Keratinocyte (primary cell): ENCODE data around the gene SMIM45.

Experiments used
- DNase-seq: peaks from one replicate; pipeline ENCODE4 v3.0.0-alpha.2; 2011; ENCODE audit warnings: low read depth, missing footprints, low spot score
- FAIRE-seq: peaks from 2 replicates; lab custom pipeline; 2011; peaks lifted over from hg19 to GRCh38; lab: Jason Lieb, UNC
- H2AFZ ChIP-seq: 2 replicates; pipeline ENCODE4 v1.6.0; 2012; ENCODE audit warnings: low read length, control low read depth, inconsistent platforms; ENCODE audit not compliant: control insufficient read depth
- H3K27ac ChIP-seq: 2 replicates; pipeline ENCODE4 v1.5.1; 2011; ENCODE audit warnings: low read length; ENCODE audit not compliant: control insufficient read depth, insufficient read depth
- H3K27me3 ChIP-seq: 3 replicates; pipeline ENCODE4 v1.6.0; 2011; ENCODE audit warnings: low read length; ENCODE audit not compliant: control insufficient read depth, insufficient read depth; ENCODE audit errors: extremely low read depth
- H3K36me3 ChIP-seq, 2 experiments: 2 replicates in 1 of 2; 3 replicates in 1 of 2; pipeline ENCODE4 v1.5.1; 2011; ENCODE audit warnings: low read length in 2 of 2, mild to moderate bottlenecking in 1 of 2; ENCODE audit not compliant: control insufficient read depth in 2 of 2, insufficient read depth in 2 of 2; ENCODE audit errors: extremely low read depth in 1 of 2
- H3K4me1 ChIP-seq: 3 replicates; pipeline ENCODE4 v1.5.1; 2011; ENCODE audit warnings: low read length; ENCODE audit not compliant: control insufficient read depth, insufficient read depth; ENCODE audit errors: extremely low read depth
- H3K4me2 ChIP-seq: 3 replicates; pipeline ENCODE4 v1.6.0; 2011; ENCODE audit warnings: low read depth, low read length; ENCODE audit not compliant: control insufficient read depth, insufficient read depth; ENCODE audit errors: extremely low read depth
- H3K4me3 ChIP-seq, 3 experiments: fragments of 200-600 bp in 1 of 3; sonication (generic) in 1 of 3; 2 replicates in 2 of 3; 3 replicates in 1 of 3; pipeline ENCODE4 v1.5.1; 2011 to 2016; ENCODE audit warnings: low read length in 3 of 3, mild to moderate bottlenecking in 3 of 3, control low read depth in 2 of 3, inconsistent platforms in 1 of 3, low read depth in 1 of 3, mixed read lengths in 1 of 3, mixed run types in 1 of 3, moderate library complexity in 1 of 3; ENCODE audit not compliant: control insufficient read depth in 2 of 3, insufficient read depth in 2 of 3; ENCODE audit errors: extremely low read depth in 1 of 3
- H3K79me2 ChIP-seq: 2 replicates; pipeline ENCODE4 v1.6.0; 2012; ENCODE audit warnings: low read length; ENCODE audit not compliant: control insufficient read depth, insufficient read depth
- H3K9ac ChIP-seq: 3 replicates; pipeline ENCODE4 v1.6.0; 2011; ENCODE audit warnings: low read length; ENCODE audit not compliant: control insufficient read depth, insufficient read depth; ENCODE audit errors: extremely low read depth
- H3K9me1 ChIP-seq: 3 replicates; pipeline ENCODE4 v1.6.0; 2011; ENCODE audit warnings: low read length; ENCODE audit not compliant: control insufficient read depth, insufficient read depth; ENCODE audit errors: extremely low read depth
- H3K9me3 ChIP-seq: 2 replicates; pipeline ENCODE4 v1.5.1; 2012; ENCODE audit warnings: low read depth, low read length; ENCODE audit not compliant: control insufficient read depth
- H4K20me1 ChIP-seq: 3 replicates; pipeline ENCODE4 v1.6.0; 2011; ENCODE audit warnings: low read length; ENCODE audit not compliant: control insufficient read depth, insufficient read depth; ENCODE audit errors: extremely low read depth
- EZH2 ChIP-seq: IDR thresholded peaks from one replicate; pipeline ENCODE4 v1.6.1; 2012; ENCODE audit warnings: inconsistent platforms, mild to moderate bottlenecking, low read length, moderate library complexity
- dilution Hi-C: fragments of 300-500 bp; cut with MboI; formaldehyde crosslinking; loops from one replicate; pipeline ENCODE4 v1.7.0; 2020; ENCODE audit warnings: low sequenced_read_pairs; ENCODE audit not compliant: extremely low pct_ligation_motif_present
- TF ChIP-seq, protein P1 (sequence below), 3 experiments: IDR thresholded peaks in 1 of 3; conservative IDR thresholded peaks in 1 of 3; optimal IDR thresholded peaks in 1 of 3; 2 replicates in 2 of 3; 3 replicates in 1 of 3; pipeline versions ENCODE3 to v1.5.1; 2011; ENCODE audit warnings: low read length in 3 of 3, mild to moderate bottlenecking in 3 of 3, moderate library complexity in 2 of 3, control low read depth in 1 of 3, inconsistent platforms in 1 of 3; ENCODE audit not compliant: insufficient read depth in 2 of 3; ENCODE audit errors: extremely low read depth in 1 of 3

The SMIM45 gene

GRCh38 chr22:41933411-41934177 lies 18.4 kb upstream of the SMIM45 start:
- Histone ChIP-seq H3K4me1 (no peaks in the 10 kb centered on the region), H2AFZ (no peak overlapping the region), H3K36me3 (no peaks in the 10 kb centered on the region), H3K9me1 (no peaks in the 10 kb centered on the region), H3K79me2 (no peaks in the 10 kb centered on the region), H4K20me1 (no peaks in the 10 kb centered on the region), H3K27me3 (no peaks in the 10 kb centered on the region), H3K27ac (no peak overlapping the region), H3K4me2 (no peak overlapping the region), H3K9me3 (no peaks in the 10 kb centered on the region), H3K9ac (no peak overlapping the region), H3K4me3 (no peak overlapping the region)
- TF ChIP-seq EZH2, result no peak
- TF ChIP-seq, protein P1, sequence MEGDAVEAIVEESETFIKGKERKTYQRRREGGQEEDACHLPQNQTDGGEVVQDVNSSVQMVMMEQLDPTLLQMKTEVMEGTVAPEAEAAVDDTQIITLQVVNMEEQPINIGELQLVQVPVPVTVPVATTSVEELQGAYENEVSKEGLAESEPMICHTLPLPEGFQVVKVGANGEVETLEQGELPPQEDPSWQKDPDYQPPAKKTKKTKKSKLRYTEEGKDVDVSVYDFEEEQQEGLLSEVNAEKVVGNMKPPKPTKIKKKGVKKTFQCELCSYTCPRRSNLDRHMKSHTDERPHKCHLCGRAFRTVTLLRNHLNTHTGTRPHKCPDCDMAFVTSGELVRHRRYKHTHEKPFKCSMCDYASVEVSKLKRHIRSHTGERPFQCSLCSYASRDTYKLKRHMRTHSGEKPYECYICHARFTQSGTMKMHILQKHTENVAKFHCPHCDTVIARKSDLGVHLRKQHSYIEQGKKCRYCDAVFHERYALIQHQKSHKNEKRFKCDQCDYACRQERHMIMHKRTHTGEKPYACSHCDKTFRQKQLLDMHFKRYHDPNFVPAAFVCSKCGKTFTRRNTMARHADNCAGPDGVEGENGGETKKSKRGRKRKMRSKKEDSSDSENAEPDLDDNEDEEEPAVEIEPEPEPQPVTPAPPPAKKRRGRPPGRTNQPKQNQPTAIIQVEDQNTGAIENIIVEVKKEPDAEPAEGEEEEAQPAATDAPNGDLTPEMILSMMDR (optimal IDR thresholded peaks at IDR 0.05 in 1 of 3, IDR thresholded peaks at IDR 0.05 in 1 of 3, conservative IDR thresholded peaks at IDR 0.05 in 1 of 3; ENCODE audit: extremely low read depth in 1 of 3, insufficient read depth in 2 of 3, low read length in 3 of 3), result no peak
- no peak for DNase-seq
- no peak for FAIRE-seq
- dilution Hi-C loops, result no loop called here

DNA sequence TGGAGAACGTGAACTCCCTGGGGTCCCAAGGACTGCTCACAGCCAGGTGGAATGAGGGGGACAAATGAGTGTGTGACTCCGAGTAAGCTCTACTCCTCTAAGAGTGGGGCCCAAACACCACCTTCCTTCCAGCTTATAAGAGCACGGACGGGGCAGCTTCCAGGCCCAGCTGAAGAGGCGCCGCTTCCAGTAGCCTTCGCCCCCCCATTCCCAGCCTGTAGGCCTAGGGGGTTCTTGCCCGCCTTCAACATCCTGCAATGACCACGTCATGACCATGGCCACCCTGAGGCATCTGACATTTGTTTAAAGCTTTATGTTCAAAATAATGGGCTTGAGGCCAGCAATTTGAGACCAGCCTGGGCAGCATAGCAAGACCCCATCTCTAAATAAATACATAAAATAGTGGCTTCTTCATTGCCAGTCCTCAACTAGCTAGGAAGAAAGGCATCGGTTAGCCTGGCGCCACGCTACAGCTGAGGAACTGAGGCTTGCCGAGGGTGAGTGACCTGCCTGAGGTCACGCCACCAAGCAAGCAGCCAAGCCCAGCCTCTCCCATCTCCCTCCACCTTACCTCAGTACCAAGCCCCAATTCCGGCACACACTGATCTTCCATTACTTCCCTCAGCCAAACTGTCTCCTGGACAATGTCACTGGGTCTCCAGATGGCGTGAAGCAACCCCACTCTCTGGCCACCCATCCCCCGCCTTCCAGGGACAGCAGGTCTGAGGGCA lies 17.5 kb upstream of the SMIM45 start:
- dilution Hi-C loops, result no loop called here
- no peak overlapping the region for H3K9ac ChIP-seq
- no peaks in the 10 kb centered on the region for H3K9me3 ChIP-seq
- no peaks in the 10 kb centered on the region for H3K9me1 ChIP-seq
- FAIRE-seq (no peak), DNase-seq (no peak)
- no peak overlapping the region for H3K4me2 ChIP-seq
- H3K4me3 ChIP-seq, result no peak overlapping the region
- TF ChIP-seq EZH2, result no peak
- TF ChIP-seq, protein P1 (optimal IDR thresholded peaks at IDR 0.05 in 1 of 3, IDR thresholded peaks at IDR 0.05 in 1 of 3, conservative IDR thresholded peaks at IDR 0.05 in 1 of 3; ENCODE audit: extremely low read depth in 1 of 3, insufficient read depth in 2 of 3, low read length in 3 of 3), result no peak
- H4K20me1 ChIP-seq, result no peaks in the 10 kb centered on the region
- H3K36me3 ChIP-seq, result peaks cover 0 to 7% of the 10 kb centered on the region in 2 experiments
- H3K27ac ChIP-seq, result no peak overlapping the region
- H3K79me2 ChIP-seq, result no peaks in the 10 kb centered on the region
- no peak overlapping the region for H2AFZ ChIP-seq
- no peaks in the 10 kb centered on the region for H3K4me1 ChIP-seq
- no peaks in the 10 kb centered on the region for H3K27me3 ChIP-seq
